Central memory CD4-positive, alpha-beta T cell (primary cell): ENCODE data around the gene CHST3.

ENCODE experiments used
- DNase-seq: peaks from one replicate; pipeline ENCODE4 v3.0.0; 2022

The CHST3 gene

GRCh38 chr10:72035252-72035887 is 71.2 kb downstream of the CHST3 start:
- DNase-seq = no peak

GRCh38 chr10:72037266-72037665 is 73.1 kb downstream of the CHST3 start:
- DNase-seq = no peak

GRCh38 chr10:72037811-72038210 is 73.6 kb downstream of the CHST3 start:
- DNase-seq = no peak

GRCh38 chr10:72038458-72039001 is 74.3 kb downstream of the CHST3 start:
- no peak for DNase-seq

- DNase-seq = no peak
Measured at GRCh38 chr10:72039377-72039776, 75.2 kb downstream of the CHST3 start.

- DNase-seq = no peak
Measured at GRCh38 chr10:72041491-72041890, 77.3 kb downstream of the CHST3 start.

GRCh38 chr10:72043016-72043834 is 79.0 kb downstream of the CHST3 start:
- DNase-seq = no peak

GRCh38 chr10:72044417-72045041 is 80.3 kb downstream of the CHST3 start:
- no peak for DNase-seq

- no peak for DNase-seq
Measured at GRCh38 chr10:72045586-72045985, 81.4 kb downstream of the CHST3 start.

- peak; percentile 75 for DNase-seq
Measured at GRCh38 chr10:72048450-72049124, 84.4 kb downstream of the CHST3 start.

GRCh38 chr10:72049472-72049871 is 85.3 kb downstream of the CHST3 start:
- DNase-seq = no peak

GRCh38 chr10:72049969-72050781 is 86.0 kb downstream of the CHST3 start:
- no peak for DNase-seq

GRCh38 chr10:72050873-72051272 is 86.7 kb downstream of the CHST3 start:
- no peak for DNase-seq

GRCh38 chr10:72053690-72054089 is 89.5 kb downstream of the CHST3 start:
- no peak for DNase-seq

GRCh38 chr10:72056113-72056512 is 91.9 kb downstream of the CHST3 start:
- DNase-seq = no peak

GRCh38 chr10:72056932-72057751 is 92.9 kb downstream of the CHST3 start:
- no peak for DNase-seq

GRCh38 chr10:72058347-72058898 is 94.2 kb downstream of the CHST3 start:
- no peak for DNase-seq

- peak; percentile 29 for DNase-seq
Measured at GRCh38 chr10:72058989-72059842, 95.0 kb downstream of the CHST3 start.

GRCh38 chr10:72059843-72060822 is 95.9 kb downstream of the CHST3 start:
- no peak for DNase-seq
